ENCODE results near the gene EFCAB9.
"Not testable (repeated sequence)": the region's sequence is repeated elsewhere in the genome, so short reads cannot be mapped to it uniquely, and the experiment has no call there.

The EFCAB9 gene

GRCh38 chr5:172188033-172188892 is 5.7 kb upstream of the EFCAB9 start, which contains the start of gene STK10:
STK10 (minus strand) TSS chr5:172188224; CDS start chr5:172188042, 182 bp downstream.
- peak within 1 kb of the TSS; percentile 89 for H3K4me3 Mint-ChIP-seq
- DNase-seq, result peak; percentile 88
- no peaks in the 10 kb centered on the region for H3K9me3 Mint-ChIP-seq
- TF ChIP-seq CTCF (IDR thresholded peaks at IDR 0.05), result peak; percentile 68
- peaks cover 13% of the 10 kb centered on the region for H3K27me3 Mint-ChIP-seq (ENCODE audit: low read depth, poor library complexity)
- peaks cover 34% of the 10 kb centered on the region for H3K4me1 Mint-ChIP-seq
- peak within 1 kb of the TSS; percentile 19 for H3K27ac Mint-ChIP-seq
- H3K36me3 Mint-ChIP-seq (ENCODE audit: low read depth), result peaks cover 1% of the 10 kb centered on the region

GRCh38 chr5:172188893-172189692 is 4.9 kb upstream of the EFCAB9 start:
- DNase-seq, result peak; percentile 48
- H3K4me1 Mint-ChIP-seq, result peaks cover 32% of the 10 kb centered on the region
- peaks cover 13% of the 10 kb centered on the region for H3K27me3 Mint-ChIP-seq (ENCODE audit: low read depth, poor library complexity)
- H3K36me3 Mint-ChIP-seq (ENCODE audit: low read depth), result no peaks in the 10 kb centered on the region
- H3K27ac Mint-ChIP-seq, result peak overlapping the region; percentile 16
- TF ChIP-seq CTCF (IDR thresholded peaks at IDR 0.05), result no peak
- peak overlapping the region; percentile 79 for H3K4me3 Mint-ChIP-seq
- no peaks in the 10 kb centered on the region for H3K9me3 Mint-ChIP-seq

- Mint-ChIP-seq H3K4me1 (peaks cover 27% of the 10 kb centered on the region), H3K36me3 (ENCODE audit: low read depth) (no peaks in the 10 kb centered on the region), H3K9me3 (no peaks in the 10 kb centered on the region), H3K4me3 (peak overlapping the region; percentile 79), H3K27ac (peak overlapping the region; percentile 16), H3K27me3 (ENCODE audit: low read depth, poor library complexity) (peaks cover 16% of the 10 kb centered on the region)
- DNase-seq, result no peak
- no peak for TF ChIP-seq CTCF (IDR thresholded peaks at IDR 0.05)
Measured at GRCh38 chr5:172189693-172190296, 4.2 kb upstream of the EFCAB9 start.

- no peak for DNase-seq
- no peak for TF ChIP-seq CTCF (IDR thresholded peaks at IDR 0.05)
- Mint-ChIP-seq H3K27me3 (ENCODE audit: low read depth, poor library complexity) (peaks cover 3% of the 10 kb centered on the region), H3K4me1 (no peaks in the 10 kb centered on the region), H3K36me3 (ENCODE audit: low read depth) (no peaks in the 10 kb centered on the region), H3K27ac (no peak overlapping the region), H3K4me3 (no peak overlapping the region), H3K9me3 (no peaks in the 10 kb centered on the region)
Measured at GRCh38 chr5:172194985-172195774, 1.2 kb downstream of the EFCAB9 start.

GRCh38 chr5:172197775-172198174 is 3.8 kb downstream of the EFCAB9 start:
- not testable (repeated sequence) for H3K36me3 Mint-ChIP-seq (ENCODE audit: low read depth); DNase-seq; H3K4me1 Mint-ChIP-seq; H3K27ac Mint-ChIP-seq; H3K4me3 Mint-ChIP-seq; H3K27me3 Mint-ChIP-seq (ENCODE audit: low read depth, poor library complexity); H3K9me3 Mint-ChIP-seq

Data from nephron progenitor cell (in vitro differentiated cells).